DMS153 (cell line): ENCODE results near the gene CTDSPL.

Experiments used
- DNase-seq: peaks from one replicate; lab custom pipeline; 2025; lab: John Stamatoyannopoulos, UW

CTDSPL gene

GRCh38 chr3:37913522-37913921 lies 51.8 kb downstream of the CTDSPL start:
- DNase-seq = no peak

- DNase-seq = no peak
These were observed 55.0 kb downstream of the CTDSPL start for GRCh38 chr3:37916685-37917084.

- no peak for DNase-seq
These were observed 56.9 kb downstream of the CTDSPL start for GRCh38 chr3:37918627-37919026.

- no peak for DNase-seq
These were observed 58.5 kb downstream of the CTDSPL start for GRCh38 chr3:37920156-37920699.

GRCh38 chr3:37921025-37921424 lies 59.3 kb downstream of the CTDSPL start:
- no peak for DNase-seq

- DNase-seq = no peak
These were observed 61.3 kb downstream of the CTDSPL start for GRCh38 chr3:37922721-37923568.

- DNase-seq = no peak
These were observed 61.9 kb downstream of the CTDSPL start for GRCh38 chr3:37923569-37924040.

- DNase-seq = no peak
These were observed 62.8 kb downstream of the CTDSPL start for GRCh38 chr3:37924453-37924852.

GRCh38 chr3:37925157-37925556 lies 63.5 kb downstream of the CTDSPL start:
- DNase-seq = no peak

- DNase-seq = no peak
These were observed 64.9 kb downstream of the CTDSPL start for GRCh38 chr3:37926611-37927010.

- no peak for DNase-seq
These were observed 68.8 kb downstream of the CTDSPL start for GRCh38 chr3:37930495-37930894.

- no peak for DNase-seq
These were observed 70.8 kb downstream of the CTDSPL start for GRCh38 chr3:37932505-37932904.

- DNase-seq = no peak
These were observed 73.1 kb downstream of the CTDSPL start for GRCh38 chr3:37934631-37935289.

GRCh38 chr3:37935290-37935668 lies 73.6 kb downstream of the CTDSPL start:
- no peak for DNase-seq

GRCh38 chr3:37935756-37936666 lies 74.3 kb downstream of the CTDSPL start:
- DNase-seq = no peak

GRCh38 chr3:37937156-37937555 lies 75.5 kb downstream of the CTDSPL start:
- DNase-seq = no peak

- DNase-seq = no peak
These were observed 76.3 kb downstream of the CTDSPL start for GRCh38 chr3:37938011-37938410.

- no peak for DNase-seq
These were observed 78.7 kb downstream of the CTDSPL start for GRCh38 chr3:37940242-37940908.

GRCh38 chr3:37941608-37942508 lies 80.2 kb downstream of the CTDSPL start:
- DNase-seq = no peak

- DNase-seq = no peak
These were observed 81.0 kb downstream of the CTDSPL start for GRCh38 chr3:37942646-37943045.
